DMS114 treated with DMSO at 0.1 percent for 48 hours (cell line): ENCODE measurements around the gene MAGI3.
"Not testable (repeated sequence)": the region's sequence is repeated elsewhere in the genome, so short reads cannot be mapped to it uniquely, and the experiment has no call there.

Experiments
- DNase-seq: peaks from one replicate; lab custom pipeline; 2025; ENCODE audit not compliant: unreplicated experiment; lab: John Stamatoyannopoulos, UW

The MAGI3 gene

DNA sequence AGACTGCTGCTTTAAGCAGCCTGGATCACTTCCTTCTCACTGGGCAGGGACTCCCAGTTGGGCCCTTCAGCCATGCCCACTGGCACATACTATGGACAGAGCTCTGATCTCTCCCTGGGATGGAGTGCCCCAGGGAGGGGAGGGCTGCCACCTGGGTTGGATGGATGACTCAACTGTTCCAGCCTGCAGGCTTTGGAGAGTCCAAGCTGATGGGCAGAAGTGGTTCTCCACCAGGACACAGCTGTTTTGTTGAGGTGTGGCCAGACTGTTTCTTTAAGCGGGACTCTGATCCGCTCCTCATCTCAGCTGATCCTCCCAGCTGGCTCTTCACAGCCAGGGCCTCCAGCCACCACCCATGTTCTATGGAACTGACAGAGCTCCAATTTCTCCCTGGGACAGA lies 166.9 kb downstream of the MAGI3 start:
- DNase-seq, result no peak

DNA sequence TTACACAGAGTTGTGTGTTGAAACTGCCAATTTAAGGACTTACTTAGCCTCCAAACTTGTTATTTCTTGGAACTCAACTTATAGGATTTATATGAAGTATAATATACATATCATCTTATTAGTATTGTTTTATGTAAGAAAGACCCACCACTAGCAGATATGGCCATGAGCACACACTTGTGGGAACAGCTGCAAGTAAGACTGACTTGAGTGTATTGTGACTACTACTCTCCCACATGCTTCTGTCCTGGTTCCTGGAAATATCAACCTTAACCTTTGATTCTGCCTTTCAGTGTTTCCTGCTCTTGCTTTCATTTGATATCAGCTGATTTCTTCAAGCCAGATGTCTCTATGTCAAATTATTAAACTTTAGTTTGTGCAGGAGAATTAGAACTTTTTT lies 175.3 kb downstream of the MAGI3 start:
- no peak for DNase-seq

DNA sequence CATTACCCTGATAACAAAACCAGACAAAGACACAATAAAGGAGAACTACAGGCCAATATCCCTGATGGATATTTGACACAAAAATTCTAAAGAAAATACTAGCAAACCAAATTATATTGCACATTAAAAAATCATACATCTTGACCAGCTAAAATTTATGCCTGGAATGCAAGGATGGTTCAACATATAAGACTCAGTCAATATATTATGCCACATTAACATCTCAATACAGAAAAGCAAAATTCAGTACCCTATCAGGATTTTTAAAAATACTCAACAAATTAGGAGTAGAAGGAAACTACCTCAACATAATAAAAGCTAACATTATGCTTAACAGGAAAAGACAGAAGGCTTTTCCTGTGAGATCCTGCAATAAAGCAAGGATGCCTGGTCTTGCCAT lies 177.1 kb downstream of the MAGI3 start:
- no peak for DNase-seq

DNA sequence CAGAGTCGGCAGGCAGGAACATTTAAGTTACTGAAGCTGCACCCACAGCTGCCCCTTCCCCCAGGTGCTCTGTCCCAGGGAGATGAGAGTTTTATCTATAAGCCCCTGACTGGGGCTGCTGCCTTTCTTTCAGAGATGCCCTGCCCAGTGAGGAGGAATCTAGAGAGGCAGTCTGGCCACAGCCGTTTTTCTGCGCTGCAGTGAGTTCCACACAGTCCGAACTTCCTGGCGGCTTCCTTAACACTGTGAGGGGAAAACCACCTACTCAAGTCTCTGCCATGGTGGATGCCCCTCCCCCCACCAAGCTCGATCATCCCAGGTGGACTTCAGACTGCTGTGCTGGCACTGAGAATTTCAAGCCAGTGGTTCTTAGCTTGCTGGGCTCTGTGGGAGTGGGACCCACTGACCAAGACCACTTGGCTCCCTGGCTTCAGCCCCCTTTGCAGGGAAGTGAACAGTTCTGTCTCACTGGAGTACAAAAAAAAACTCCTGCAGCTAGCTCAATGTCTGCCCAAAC lies 185.5 kb downstream of the MAGI3 start:
- DNase-seq, result not testable (repeated sequence)

DNA sequence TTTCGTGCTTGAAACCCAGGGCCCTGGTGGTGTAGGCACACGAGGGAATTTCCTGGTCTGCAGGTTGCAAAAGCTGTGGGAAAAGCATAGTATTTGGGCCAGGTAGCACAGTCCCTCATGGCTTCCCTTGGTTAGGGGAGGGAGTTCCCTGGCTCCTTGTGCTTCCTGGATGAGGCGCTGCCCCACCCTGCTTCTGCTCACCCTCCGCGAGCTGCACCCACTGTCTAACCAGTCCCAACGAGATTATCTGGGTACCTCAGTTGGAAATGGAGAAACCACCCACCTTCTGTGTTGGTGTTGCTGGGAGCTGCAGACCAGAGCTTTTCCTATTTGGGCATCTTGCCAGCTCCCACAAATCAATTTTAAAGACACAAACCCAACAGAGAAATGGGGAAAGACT lies 186.0 kb downstream of the MAGI3 start:
- no peak for DNase-seq

DNA sequence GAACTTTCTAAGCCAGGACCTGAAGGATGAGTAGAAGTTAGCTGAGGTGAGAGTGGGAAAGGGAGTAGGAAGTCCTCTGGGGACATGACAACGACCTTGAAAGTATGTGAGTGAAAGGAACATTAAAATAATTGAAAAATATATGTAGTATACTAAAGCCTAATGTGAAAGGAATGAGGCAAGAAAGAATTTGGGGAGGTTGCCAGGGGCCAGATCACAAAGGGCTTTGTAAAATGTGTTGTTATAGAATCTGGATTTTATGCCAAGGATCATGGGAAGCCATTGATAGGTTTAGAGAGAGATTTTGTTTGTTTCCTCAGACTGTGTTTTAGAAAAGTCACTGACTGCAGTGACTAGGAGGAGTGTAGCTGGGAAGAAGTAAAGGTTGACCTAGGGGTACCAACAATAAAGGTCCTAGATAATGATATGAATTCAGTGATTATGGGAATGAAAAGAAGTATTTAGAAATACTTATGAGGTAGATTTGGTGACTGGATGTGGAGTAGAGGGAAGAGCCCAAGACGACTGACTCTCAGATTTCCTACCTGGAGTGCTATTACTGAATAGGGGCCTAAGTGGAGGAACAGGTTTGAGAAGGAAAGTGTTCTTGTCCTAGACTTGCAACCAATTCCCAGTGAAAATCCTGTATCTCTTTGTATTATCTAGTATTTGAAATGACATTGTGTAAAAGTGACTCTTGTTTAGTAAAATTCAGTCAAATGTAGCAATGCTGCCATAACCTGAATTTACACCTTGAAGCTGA lies 189.1 kb downstream of the MAGI3 start:
- no peak for DNase-seq

DNA sequence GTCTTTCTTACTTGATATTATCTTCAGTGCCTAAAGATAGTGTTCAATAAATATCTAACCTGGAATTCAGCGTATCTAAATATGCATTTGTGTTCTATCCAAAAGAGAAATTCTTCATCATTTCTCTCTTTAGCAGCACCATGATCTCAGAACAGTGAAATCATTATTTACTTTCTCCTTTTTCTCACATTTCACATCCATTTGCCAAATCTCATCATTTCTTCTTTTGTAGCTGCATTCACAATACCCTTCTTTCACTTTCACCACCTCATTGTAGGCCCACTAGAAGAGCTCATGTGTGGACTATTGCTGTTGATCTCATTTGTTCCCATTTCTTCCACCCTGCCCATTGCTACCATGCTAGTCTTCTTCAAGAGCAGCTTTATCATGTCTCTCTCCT lies 191.0 kb downstream of the MAGI3 start:
- no peak for DNase-seq

DNA sequence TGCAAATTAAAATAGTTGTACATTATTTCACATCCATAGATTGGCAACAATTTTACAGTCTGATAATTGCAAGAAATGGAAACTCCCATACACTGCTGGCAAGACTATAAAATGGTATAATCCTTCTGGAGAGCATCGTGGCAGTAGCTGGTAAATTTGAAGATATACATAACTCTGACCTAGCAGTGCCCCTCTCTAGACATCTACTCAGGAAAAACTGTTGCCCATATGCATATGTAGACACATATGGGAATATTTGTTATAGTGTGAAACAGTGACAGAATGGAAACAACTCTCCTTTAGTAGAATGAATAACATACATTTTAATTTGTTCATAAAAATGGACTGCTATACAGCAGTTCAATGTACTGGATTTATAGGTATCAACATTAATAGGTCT lies 191.8 kb downstream of the MAGI3 start:
- no peak for DNase-seq

DNA sequence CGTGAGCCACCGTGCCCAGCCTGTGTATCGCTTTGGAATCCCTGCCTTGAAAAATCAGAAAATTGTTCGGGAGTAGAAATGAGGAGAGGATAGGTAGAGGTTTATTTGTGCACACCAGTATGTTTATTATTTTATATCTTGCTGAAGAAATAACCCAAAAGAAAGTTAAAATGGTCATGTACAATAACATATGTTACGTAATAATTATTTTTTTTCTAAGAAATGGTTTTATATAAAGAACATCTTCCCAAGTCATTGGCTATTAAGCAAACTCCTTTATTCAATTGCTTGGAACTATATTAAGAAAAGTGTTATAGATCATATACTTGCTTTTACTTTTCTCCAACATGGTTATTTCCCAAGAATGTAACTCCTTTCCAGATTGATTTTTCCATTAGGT lies 197.2 kb downstream of the MAGI3 start:
- no peak for DNase-seq

DNA sequence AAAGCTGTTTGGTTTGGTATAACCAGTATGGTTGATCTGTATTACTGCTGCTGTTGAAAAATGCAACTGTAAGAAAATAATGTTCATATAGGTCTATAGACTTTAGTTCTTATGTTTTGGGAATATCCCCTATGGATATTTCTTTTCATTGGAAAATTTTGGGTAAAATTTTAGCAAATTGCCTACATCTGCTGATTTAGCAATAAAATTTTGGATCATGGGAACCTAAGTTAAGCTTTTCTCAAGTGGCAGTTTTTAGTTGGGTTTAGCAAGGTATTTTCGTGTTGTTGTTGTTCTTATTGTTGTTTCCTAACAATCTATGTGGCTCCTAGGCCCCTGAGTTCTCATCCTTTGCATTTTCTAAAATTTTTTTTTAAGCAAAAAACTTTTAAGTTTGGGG lies 201.9 kb downstream of the MAGI3 start:
- DNase-seq, result no peak

DNA sequence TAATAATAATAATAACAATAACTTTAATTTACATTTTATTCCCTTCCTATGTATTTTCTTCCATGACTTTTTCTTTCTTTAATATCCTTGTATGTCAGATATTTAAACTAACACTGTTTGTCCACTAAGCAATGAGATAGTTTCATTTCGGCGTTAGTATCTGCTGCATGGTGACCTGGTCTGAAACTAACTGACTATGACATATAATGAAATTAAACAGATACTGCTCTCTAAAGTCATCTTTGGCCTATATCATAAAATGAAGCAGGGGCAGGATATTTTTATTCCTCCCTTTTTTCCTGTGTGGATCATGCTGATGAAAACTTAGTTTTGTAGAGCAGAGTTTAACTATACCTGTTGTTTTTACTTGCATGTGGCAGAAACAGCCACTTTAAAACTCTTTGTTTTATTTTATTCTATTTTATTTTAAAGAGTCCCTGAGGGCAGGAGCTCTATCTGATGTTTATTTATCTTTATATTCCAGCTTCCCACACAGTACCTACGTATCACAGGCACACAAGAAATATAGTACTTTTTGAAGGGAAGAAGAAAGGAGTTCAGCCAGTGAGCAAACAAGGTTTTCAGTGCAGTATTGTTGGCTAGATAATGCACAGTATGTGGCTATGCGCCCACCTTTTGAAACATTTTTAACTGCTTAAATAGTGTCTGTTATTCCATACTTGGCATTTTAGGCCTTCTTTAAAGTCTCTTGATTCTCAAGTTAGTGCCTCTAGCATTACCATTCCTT lies 203.4 kb downstream of the MAGI3 start:
- DNase-seq, result no peak

DNA sequence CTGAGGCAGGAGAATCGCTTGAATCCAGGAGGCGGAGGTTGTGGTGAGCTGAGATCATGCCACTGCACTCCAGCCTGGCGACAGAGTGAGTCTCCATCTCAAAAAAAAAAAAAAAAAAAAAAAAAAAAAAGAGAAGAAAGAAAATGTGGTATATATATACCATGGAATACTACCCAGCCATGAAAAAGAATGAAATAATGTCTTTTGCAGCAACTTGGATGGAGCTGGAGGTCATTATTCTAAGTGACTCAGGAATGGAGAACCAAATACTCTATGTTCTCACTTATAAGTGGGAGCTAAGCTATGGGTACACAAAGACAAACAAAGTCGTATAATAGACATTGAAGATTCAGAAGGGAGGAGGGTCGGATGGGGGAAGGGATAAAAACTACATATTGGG lies 214.2 kb downstream of the MAGI3 start:
- not testable (repeated sequence) for DNase-seq

DNA sequence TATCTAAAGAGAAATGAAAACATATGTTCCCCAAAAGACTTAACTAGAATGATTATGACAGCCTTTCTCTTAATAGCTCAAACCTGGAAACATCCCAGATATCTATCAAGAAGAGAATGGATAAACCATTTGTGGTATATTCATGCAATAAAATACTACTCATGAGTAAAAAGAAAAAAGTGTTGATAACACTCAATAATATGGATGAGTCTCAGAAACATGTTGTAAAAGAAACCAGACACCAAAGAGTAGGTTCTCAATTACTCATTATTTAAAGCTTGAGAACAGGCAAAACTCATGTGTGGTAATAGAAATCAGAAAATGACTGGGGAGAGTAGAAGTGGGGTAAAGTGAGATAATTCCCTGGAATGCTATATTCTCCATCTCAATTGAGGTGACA lies 214.8 kb downstream of the MAGI3 start:
- DNase-seq, result no peak

DNA sequence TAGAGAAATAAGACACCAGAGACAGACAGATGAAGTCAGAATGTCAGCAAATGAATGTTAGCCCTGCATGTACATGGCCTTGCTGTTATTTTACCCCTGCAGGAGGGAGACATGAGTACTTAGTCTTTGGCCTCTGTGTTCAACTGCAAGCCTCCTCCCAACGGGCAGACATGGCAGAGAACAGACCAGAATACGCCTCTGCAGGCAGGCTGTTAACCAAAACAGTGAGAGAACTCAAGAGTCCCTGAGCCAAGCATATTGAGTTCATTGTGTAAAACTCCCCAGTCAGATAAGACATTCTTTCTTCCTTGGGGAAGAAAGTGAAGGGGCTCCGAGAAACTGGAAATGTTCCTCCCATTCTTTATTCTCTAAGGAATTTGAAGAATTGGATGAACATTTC lies 218.1 kb downstream of the MAGI3 start:
- no peak for DNase-seq

DNA sequence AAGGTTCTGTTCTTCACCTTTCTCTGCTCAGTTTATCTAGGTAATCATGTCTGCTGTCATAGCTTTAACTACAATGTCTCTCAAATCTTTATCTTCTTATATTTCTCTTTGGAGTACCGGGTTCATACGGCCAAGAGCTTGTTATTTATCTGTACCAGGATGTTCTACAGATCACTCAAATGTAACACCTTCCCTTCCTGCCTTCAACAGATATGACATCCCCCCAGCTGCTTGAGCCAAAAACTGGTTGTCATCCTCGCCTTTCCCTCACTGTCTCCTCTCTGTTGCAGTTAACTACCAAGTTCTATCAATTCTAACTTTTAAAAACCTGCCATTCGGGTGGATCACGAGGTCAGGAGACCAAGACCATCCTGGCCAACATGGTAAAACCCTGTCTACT lies 220.1 kb downstream of the MAGI3 start:
- DNase-seq, result no peak

DNA sequence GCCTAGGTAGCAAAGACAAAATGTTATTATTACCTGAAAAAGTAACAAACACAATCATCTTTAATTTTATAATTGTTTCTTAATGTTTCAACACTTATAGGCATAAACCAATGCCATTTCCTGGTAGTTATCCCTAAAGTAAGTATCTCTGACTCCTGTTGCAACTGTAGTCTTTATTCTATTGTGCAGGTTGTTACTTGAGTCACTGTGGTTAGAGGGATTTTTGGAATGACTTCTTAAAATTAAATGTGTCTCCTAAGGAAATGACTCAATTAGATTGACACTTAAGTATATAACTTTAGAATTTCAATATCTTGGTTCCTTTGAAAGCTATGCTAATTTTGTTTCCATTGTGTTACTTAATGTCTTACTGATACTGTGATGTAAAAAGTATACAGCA lies 225.1 kb downstream of the MAGI3 start:
- no peak for DNase-seq

DNA sequence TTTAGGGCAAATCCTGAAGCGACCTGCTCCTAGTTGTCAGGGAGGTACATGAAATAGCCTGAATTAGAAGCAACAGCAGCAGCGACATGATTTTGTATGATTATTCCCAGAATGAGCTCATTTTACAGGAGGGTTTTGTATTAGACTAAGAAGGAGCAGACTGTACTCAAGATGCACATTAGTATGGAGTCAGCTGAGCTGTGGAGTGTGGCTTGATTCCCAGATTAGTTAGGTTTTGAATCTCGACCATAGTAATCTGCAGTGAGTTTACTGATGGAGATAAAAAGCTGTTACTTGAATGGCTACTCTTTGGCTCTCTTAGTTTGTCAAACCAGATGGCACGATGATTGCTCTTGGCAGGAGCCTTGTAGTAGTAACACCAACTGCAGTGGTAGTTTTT lies 225.8 kb downstream of the MAGI3 start:
- DNase-seq, result no peak

DNA sequence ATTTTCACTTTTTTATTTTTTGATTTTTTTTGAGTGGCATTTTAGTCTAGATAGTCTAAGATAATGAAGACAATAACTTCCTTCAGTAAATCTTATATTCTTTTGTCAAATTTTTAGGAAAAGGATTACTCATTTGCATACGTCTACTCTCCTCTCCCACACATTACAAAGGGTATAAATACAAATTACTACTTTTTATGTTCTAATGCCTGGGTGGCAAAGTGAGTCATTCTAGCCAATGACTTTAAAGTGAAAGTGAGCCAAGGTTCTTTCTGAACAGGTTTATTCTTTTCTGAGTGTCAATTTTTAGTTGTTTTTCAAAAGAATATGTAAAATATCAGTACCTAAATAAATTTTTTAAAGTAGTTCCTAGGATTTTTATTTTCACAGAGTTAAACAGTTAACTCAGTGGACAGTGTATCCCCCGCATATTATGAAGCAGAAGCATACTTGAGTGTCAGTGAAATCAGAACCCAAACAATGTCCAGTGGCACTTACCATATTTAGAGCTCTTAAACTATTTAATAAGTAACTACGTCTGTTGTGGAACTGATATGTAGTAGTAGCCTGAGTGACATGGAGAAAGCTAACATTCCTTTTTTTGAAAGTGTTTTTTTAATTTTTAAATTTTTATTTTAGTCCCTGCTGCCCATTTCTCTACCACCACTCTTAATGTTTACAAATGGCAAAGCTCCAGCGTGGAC lies 227.3 kb downstream of the MAGI3 start:
- no peak for DNase-seq

DNA sequence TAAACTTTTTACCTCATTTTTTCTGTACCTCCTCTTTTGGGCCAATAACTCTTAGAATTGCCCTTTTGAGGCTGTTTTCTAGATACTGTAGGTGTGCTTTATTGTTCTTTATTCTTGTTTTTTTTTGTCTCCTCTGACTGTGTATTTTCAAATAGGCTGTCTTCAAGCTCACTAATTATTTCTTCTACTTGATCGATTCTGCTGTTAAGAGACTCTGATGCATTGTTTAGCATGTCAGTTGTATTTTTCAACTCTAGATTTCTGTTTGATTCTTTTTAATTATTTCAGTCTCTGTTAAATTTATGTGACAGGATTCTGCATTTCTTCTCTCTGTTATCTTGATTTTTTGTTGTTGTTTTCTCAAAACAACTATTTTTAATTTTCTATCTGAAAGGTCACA lies 238.7 kb downstream of the MAGI3 start:
- DNase-seq, result no peak

DNA sequence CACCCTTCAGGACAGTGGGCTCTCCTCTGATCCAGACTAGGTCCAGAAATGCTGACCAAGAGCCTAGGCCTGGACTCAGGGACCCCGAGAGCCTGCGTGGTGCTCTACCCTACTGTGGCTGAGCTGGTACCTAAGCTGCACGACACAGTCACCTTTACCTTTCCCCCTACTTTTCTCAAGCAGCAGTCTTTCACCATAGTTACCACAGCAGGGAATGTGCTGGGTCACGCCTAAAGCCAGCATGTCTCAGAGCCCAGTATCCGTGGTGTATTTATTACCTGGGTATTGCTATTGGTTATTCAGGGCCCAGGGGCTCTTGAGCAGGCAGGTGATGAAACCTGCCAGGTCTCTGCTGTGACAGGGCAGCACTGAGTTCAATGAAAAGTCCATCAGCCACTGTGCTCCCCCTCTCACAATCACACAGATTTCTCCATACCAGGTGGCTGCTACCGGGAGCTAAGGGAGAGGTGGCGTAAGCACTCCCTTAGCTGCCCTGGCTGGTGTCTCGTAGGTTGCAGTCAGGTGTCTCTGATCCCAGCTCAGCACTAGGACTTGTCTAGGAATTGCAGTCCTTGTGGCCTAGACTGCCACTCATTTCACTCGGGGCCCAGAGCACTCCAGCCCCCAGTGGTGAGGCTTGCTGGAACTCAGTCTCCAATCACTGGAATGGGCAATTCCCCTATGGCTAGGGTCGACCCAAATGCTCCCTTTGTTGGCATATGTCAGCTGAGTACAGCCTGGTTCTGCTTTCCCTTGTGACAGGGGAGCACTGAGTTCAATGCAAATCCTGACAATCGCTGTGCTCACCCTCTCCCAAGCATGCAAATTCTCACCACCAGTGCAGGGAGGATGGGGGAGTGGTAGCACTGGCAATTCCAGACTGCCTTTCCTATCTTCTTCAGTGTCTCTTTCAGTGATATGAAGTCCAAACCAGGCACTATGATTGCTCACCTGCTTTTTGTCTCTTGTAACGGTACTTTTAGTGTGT lies 240.3 kb downstream of the MAGI3 start:
- no peak for DNase-seq

DNA sequence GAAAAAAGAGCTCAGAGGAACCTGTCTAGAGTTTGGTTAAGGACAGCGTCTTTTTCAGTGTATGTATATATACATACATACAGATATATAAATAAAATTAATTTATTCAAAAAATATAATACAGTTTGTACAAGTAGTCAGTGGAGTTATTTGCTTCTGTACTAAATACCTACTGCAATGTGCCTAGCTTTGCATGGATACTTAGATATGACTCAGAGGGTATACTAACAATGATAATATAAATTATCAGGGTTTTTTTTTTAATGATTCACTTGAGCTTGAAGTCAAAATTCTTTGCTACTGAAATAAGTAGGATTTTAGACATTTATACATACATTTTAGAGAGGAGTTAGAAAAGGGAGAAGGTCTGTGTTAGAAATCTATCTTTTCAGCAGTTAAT lies 251.1 kb downstream of the MAGI3 start:
- no peak for DNase-seq
